ENCODE results near the gene ENOX1. TPM values are rescaled to one million over a fixed set of nuclear protein-coding genes. Genes with fewer than 3 reads are reported as not detected.

The ENOX1 gene
- total and polyA plus RNA-seq, 2 of the 13 experiments (the other 11 are each of a cell fraction or from before 2014, with no cell fraction given), result not detected

- no peak for TF ChIP-seq ZBTB37 (CRISPR knock-in tag; IDR thresholded peaks at IDR 0.05)
- TF ChIP-seq ZNF501 (CRISPR knock-in tag; IDR thresholded peaks at IDR 0.05), result no peak
- no peak for TF ChIP-seq ZNF577 (CRISPR knock-in tag; IDR thresholded peaks at IDR 0.05; ENCODE audit: borderline replicate concordance, low read depth)
- no peak for TF ChIP-seq ZMYM4 (CRISPR knock-in tag; IDR thresholded peaks at IDR 0.05)
- no peak for TF ChIP-seq ZNF136 (CRISPR knock-in tag; IDR thresholded peaks at IDR 0.05; ENCODE audit: low read depth)
- no peak for TF ChIP-seq ZNF891 (CRISPR knock-in tag; IDR thresholded peaks at IDR 0.05)
Observed at GRCh38 chr13:43544631-43545030, 242.1 kb downstream of the ENOX1 start (continued).

DNA sequence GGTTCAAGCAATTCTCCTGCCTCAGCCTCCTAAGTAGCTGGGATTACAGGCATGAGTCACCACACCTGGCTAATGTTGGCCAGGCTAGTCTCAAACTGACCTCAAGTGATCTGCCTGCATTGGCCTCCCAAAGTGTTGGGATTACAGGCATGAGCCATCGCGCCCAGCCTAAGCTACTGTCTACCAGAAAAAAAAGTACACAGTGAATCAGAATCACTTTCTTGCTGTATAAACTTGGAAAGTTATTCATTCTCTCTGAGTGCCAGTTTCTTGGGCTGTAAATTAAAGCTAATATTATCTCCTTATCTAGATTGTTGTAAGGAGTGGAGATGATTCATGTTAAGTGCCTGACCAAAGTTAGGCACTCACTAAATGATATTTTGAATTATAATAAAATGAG lies 242.8 kb downstream of the ENOX1 start:
- Histone ChIP-seq H3K27me3 (ENCODE audit: control insufficient read depth in 1 of 2, insufficient read depth in 2 of 2, low read length in 2 of 2) (no peaks in the 10 kb centered on the region; a peak in 1 of 5 replicates), H3K4me3 (replicated peaks in 1 of 3; ENCODE audit: insufficient read depth in 1 of 3, low read depth in 2 of 3, low read length in 3 of 3) (no peak overlapping the region), H3K4me1 (ENCODE audit: insufficient read depth, low read length) (no peaks in the 10 kb centered on the region), H3K9me3 (ENCODE audit: low read length) (no peaks in the 10 kb centered on the region), H3K9ac (ENCODE audit: insufficient read depth, low read depth, low read length) (no peak overlapping the region), H4K20me1 (ENCODE audit: insufficient read depth, low read length) (no peaks in the 10 kb centered on the region), H3K27ac (ENCODE audit: extremely low read length, insufficient read depth, low read length) (no peak overlapping the region), H3K79me2 (ENCODE audit: insufficient read depth, low read length) (no peaks in the 10 kb centered on the region), H2AFZ (ENCODE audit: low read length) (no peak overlapping the region), H3K36me3 (replicated peaks in 1 of 2; ENCODE audit: control insufficient read depth in 1 of 2, insufficient read depth in 2 of 2, low read length in 2 of 2) (no peaks in the 10 kb centered on the region), H3K4me2 (ENCODE audit: low read depth, low read length) (no peak overlapping the region)
- intact Hi-C loops (cut with micrococcal nuclease; ENCODE audit: unreplicated experiment), result no loop called here
- ATAC-seq (no peak), DNase-seq (ENCODE audit: low spot score) (no peak), FAIRE-seq (no peak)
- ChIA-PET POLR2A (no interaction called here), CTCF (ENCODE audit: low intra/inter-chr PET ratio, low total read pairs) (no interaction called here)
- 88% methylated on average over 2 of the region's 2 CpGs for WGBS (ENCODE audit: low lambda C conversion rate)
- no TSS peak for BruUV-seq (replicated peaks)
- in situ Hi-C loops (cut with HindIII; ENCODE audit: extremely low pct_ligation_motif_present, low pct_unique_long_range_greater_than_20kb), result no loop called here
- TF ChIP-seq MYPOP (CRISPR knock-in tag; IDR thresholded peaks at IDR 0.05) (no peak), ELF4 (CRISPR knock-in tag; IDR thresholded peaks at IDR 0.05; ENCODE audit: borderline replicate concordance) (no peak), ZNF687 (CRISPR knock-in tag; IDR thresholded peaks at IDR 0.05) (no peak), ZNF850 (CRISPR knock-in tag; conservative IDR thresholded peaks at IDR 0.05) (no peak), KLF6 (CRISPR knock-in tag; IDR thresholded peaks at IDR 0.05) (no peak), DDIT3 (CRISPR knock-in tag; IDR thresholded peaks at IDR 0.05) (no peak), HCFC1 (IDR thresholded peaks at IDR 0.05; ENCODE audit: low read depth, low read length) (no peak), MAX (IDR thresholded peaks at IDR 0.05) (no peak)
- TF ChIP-seq, protein P1, sequence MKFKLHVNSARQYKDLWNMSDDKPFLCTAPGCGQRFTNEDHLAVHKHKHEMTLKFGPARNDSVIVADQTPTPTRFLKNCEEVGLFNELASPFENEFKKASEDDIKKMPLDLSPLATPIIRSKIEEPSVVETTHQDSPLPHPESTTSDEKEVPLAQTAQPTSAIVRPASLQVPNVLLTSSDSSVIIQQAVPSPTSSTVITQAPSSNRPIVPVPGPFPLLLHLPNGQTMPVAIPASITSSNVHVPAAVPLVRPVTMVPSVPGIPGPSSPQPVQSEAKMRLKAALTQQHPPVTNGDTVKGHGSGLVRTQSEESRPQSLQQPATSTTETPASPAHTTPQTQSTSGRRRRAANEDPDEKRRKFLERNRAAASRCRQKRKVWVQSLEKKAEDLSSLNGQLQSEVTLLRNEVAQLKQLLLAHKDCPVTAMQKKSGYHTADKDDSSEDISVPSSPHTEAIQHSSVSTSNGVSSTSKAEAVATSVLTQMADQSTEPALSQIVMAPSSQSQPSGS (CRISPR knock-in tag; IDR thresholded peaks at IDR 0.05), result no peak

Data from HepG2 (cell line).